ENCODE results near the gene TEPSIN. TPM values are rescaled to one million over a fixed set of nuclear protein-coding genes. Genes with fewer than 3 reads are reported as not detected.

The TEPSIN gene
- total and polyA plus RNA-seq, 4 donors: 3.2 to 22.9 (median 10.7) TPM

DNA sequence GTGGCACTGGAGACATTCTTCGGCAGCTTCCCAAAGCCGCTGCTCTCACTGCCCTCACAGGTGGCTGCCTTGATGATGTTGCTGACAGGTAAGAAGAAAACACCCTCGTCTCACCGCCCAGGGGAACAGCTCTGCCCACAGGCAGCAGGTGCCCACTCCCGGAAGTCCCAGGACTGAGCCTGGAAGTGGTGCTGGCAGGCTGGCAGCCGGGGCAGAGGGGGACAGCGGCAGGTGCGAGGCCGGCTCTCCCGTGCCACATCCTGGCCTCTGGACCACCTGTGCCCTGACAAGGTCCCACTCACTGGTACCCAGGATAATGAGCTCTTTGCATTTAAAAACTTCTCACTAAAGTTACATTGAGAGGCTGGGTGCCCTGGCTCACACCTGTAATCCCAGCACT is 36.5 kb downstream of the TEPSIN start:
- Histone ChIP-seq H3K4me1 (ENCODE audit: control insufficient read depth in 4 of 4, insufficient read depth in 4 of 4, low read length in 3 of 4) (no peaks in the 10 kb centered on the region), H3K27ac (ENCODE audit: low read depth in 1 of 2, low read length in 2 of 2) (no peak overlapping the region), H3K4me3 (ENCODE audit: low read depth in 1 of 3, low read length in 3 of 3) (no peak overlapping the region), H3K36me3 (ENCODE audit: control insufficient read depth in 4 of 4, insufficient read depth in 3 of 4, low read depth in 1 of 4, low read length in 3 of 4) (no peaks in the 10 kb centered on the region), H3K9me3 (ENCODE audit: control insufficient read depth in 4 of 4, low read length in 3 of 4) (no peaks in the 10 kb centered on the region), H3K27me3 (ENCODE audit: control insufficient read depth in 4 of 4, insufficient read depth in 4 of 4, low read length in 3 of 4) (no peaks in the 10 kb centered on the region), H3K9ac (ENCODE audit: low read depth in 1 of 2, low read length in 2 of 2) (no peak overlapping the region)
- TF ChIP-seq YY1 (IDR thresholded peaks at IDR 0.05): no peak
- TF ChIP-seq NR2F2 (IDR thresholded peaks at IDR 0.05): no peak
- TF ChIP-seq RXRA (IDR thresholded peaks at IDR 0.05): no peak
- TF ChIP-seq, protein P1, sequence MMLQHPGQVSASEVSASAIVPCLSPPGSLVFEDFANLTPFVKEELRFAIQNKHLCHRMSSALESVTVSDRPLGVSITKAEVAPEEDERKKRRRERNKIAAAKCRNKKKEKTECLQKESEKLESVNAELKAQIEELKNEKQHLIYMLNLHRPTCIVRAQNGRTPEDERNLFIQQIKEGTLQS (IDR thresholded peaks at IDR 0.05): no peak
- no peak for TF ChIP-seq ZBTB33 (IDR thresholded peaks at IDR 0.05)
- TF ChIP-seq TAF1 (conservative IDR thresholded peaks at IDR 0.05): no peak
- no peak for TF ChIP-seq HNF4A (conservative IDR thresholded peaks at IDR 0.05)
- no peak for TF ChIP-seq EGR1 (IDR thresholded peaks at IDR 0.05; ENCODE audit: low read depth in 2 of 2)
- TF ChIP-seq SP1 (IDR thresholded peaks at IDR 0.05): no peak
- TF ChIP-seq RAD21 (IDR thresholded peaks at IDR 0.05): no peak
- DNase-seq (ENCODE audit: low spot score): no peak
- 98% methylated on average over 10 of the region's 10 CpGs for WGBS

DNA sequence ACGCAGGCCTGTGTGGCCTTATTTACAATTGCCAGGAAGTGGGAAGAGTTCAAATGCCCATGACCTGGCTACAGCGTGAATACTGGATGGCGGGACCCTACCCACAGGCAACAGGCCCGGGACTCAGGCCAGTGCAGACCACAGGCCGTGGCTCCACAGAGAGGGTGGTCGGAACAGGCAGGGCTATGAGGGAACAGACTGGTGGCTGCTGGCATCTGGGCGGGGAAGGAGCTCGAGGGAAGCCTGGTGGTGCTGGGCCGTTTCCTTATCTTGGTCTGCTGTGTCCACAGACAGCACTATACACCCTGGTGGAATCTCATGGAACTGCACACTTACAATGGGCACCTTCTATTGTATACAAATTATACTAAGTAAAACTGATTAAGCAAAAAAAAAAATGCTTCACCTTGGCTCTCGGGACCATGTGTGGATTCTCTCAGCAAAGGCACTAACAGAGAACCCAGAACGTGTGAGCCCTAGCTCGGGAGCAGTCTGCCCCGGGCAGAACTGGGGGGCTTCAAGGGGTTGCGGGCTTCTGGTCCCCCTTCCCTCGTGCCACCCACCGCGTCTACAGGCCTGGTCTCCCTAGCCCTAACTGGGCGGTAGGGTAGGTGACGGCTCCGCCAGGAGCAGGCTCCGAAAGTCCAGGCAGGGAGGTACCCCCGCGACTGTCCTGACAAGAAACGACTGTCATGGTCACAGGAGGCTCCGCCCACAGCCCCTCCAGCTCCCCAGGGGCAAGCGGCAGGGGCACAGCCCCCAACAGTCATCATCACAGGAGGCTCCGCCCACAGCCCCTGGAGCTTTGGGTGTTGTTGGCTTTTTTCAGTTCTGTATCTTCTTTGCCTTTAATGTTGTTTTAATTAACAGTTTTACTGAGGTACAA is 37.9 kb downstream of the TEPSIN start:
- Histone ChIP-seq H3K27me3 (ENCODE audit: control insufficient read depth in 4 of 4, insufficient read depth in 4 of 4, low read length in 3 of 4) (no peaks in the 10 kb centered on the region), H3K36me3 (ENCODE audit: control insufficient read depth in 4 of 4, insufficient read depth in 3 of 4, low read depth in 1 of 4, low read length in 3 of 4) (no peaks in the 10 kb centered on the region), H3K9me3 (ENCODE audit: control insufficient read depth in 4 of 4, low read length in 3 of 4) (no peaks in the 10 kb centered on the region), H3K4me3 (ENCODE audit: low read depth in 1 of 3, low read length in 3 of 3) (no peak overlapping the region), H3K9ac (ENCODE audit: low read depth in 1 of 2, low read length in 2 of 2) (no peak overlapping the region), H3K27ac (ENCODE audit: low read depth in 1 of 2, low read length in 2 of 2) (no peak overlapping the region), H3K4me1 (ENCODE audit: control insufficient read depth in 4 of 4, insufficient read depth in 4 of 4, low read length in 3 of 4) (no peaks in the 10 kb centered on the region)
- peak; percentile 51 for DNase-seq (ENCODE audit: low spot score)
- no peak for TF ChIP-seq REST (IDR thresholded peaks at IDR 0.05)
- TF ChIP-seq RXRA (IDR thresholded peaks at IDR 0.05): no peak
- no peak for TF ChIP-seq HNF4A (conservative IDR thresholded peaks at IDR 0.05)
- TF ChIP-seq, protein P2, sequence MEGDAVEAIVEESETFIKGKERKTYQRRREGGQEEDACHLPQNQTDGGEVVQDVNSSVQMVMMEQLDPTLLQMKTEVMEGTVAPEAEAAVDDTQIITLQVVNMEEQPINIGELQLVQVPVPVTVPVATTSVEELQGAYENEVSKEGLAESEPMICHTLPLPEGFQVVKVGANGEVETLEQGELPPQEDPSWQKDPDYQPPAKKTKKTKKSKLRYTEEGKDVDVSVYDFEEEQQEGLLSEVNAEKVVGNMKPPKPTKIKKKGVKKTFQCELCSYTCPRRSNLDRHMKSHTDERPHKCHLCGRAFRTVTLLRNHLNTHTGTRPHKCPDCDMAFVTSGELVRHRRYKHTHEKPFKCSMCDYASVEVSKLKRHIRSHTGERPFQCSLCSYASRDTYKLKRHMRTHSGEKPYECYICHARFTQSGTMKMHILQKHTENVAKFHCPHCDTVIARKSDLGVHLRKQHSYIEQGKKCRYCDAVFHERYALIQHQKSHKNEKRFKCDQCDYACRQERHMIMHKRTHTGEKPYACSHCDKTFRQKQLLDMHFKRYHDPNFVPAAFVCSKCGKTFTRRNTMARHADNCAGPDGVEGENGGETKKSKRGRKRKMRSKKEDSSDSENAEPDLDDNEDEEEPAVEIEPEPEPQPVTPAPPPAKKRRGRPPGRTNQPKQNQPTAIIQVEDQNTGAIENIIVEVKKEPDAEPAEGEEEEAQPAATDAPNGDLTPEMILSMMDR (IDR thresholded peaks at IDR 0.05; ENCODE audit: low read depth, low read length, missing input control): peak; percentile 70
- peak; percentile 70 to 78 for TF ChIP-seq RAD21 (IDR thresholded peaks at IDR 0.05)
- no peak for TF ChIP-seq TAF1 (conservative IDR thresholded peaks at IDR 0.05)
- no peak for TF ChIP-seq ZBTB33 (IDR thresholded peaks at IDR 0.05)
- TF ChIP-seq, protein P3, sequence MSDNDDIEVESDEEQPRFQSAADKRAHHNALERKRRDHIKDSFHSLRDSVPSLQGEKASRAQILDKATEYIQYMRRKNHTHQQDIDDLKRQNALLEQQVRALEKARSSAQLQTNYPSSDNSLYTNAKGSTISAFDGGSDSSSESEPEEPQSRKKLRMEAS (IDR thresholded peaks at IDR 0.05): no peak
- TF ChIP-seq NR2F2 (IDR thresholded peaks at IDR 0.05): no peak
- TF ChIP-seq EGR1 (IDR thresholded peaks at IDR 0.05; ENCODE audit: low read depth in 2 of 2): no peak
- 73% methylated on average over 27 of the region's 27 CpGs for WGBS
